ENCODE results near the gene GPR78.

Gene GPR78

DNA sequence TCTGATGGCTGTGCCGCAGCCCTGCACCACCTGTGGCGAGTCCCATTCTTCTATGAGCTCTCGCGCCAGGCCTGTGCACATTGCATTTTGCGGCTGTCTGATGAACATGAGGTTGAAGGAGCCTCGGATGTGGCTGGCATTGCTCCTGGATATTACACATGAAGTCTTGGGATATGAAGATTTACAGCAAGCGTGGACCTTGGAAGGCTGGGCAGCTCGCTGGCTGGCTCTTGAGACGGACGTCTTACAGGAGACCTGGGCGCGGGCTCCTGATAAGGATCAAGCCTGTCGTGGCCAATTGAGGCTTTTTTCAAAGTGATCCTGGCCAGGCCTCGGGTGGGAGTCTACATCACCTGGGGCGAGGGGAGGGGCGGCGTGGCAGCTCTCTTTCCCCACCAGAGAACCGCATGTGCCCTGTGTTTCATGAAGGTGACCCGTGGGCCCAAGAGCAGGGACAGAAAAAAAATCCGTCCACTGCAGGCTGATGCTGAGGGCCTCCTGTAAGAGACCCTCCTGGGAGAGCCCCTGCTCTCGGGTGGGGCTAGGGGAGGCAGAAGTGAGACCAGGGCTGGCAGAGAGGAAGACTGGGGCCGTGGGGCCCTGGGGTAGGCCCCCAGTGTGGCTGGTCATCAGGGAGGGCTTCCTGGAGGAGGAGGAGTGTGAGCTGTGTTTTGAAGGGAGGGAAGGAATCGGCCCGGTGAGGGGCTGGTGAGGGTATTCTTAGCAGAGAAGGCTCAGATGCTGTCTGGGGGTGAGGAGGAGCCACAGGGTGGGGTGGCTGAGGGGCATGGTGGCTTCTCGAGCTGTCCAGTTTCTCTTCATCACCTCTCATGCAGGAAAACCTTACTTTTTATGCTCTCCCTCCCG lies 36.0 kb downstream of the GPR78 start:
- ATAC-seq (ENCODE audit: insufficient read depth, low read depth) (no peak), DNase-seq (no peak)
- no peak overlapping the region for H3K27ac ChIP-seq (ENCODE audit: low read length)
- no peaks in the 10 kb centered on the region for H3K79me2 ChIP-seq (ENCODE audit: insufficient read depth, low read length)
- no peaks in the 10 kb centered on the region for H3K9me3 ChIP-seq (ENCODE audit: insufficient read depth, low read length, severe bottlenecking)
- no peak overlapping the region for H3K4me2 ChIP-seq (ENCODE audit: insufficient read depth, low read length)
- H4K20me1 ChIP-seq (ENCODE audit: insufficient read depth, low read length), result no peaks in the 10 kb centered on the region; the same call in none of the 2 replicates
- no peak overlapping the region for H3K9ac ChIP-seq (ENCODE audit: low read depth, low read length)
- no peak overlapping the region for H3K4me3 ChIP-seq (ENCODE audit: low read depth in 1 of 2, low read length in 2 of 2)
- no peaks in the 10 kb centered on the region for H3K36me3 ChIP-seq (ENCODE audit: insufficient read depth, low read length)
- H3K4me1 ChIP-seq (ENCODE audit: insufficient read depth, low read length), result no peaks in the 10 kb centered on the region
- TF ChIP-seq, protein P1, sequence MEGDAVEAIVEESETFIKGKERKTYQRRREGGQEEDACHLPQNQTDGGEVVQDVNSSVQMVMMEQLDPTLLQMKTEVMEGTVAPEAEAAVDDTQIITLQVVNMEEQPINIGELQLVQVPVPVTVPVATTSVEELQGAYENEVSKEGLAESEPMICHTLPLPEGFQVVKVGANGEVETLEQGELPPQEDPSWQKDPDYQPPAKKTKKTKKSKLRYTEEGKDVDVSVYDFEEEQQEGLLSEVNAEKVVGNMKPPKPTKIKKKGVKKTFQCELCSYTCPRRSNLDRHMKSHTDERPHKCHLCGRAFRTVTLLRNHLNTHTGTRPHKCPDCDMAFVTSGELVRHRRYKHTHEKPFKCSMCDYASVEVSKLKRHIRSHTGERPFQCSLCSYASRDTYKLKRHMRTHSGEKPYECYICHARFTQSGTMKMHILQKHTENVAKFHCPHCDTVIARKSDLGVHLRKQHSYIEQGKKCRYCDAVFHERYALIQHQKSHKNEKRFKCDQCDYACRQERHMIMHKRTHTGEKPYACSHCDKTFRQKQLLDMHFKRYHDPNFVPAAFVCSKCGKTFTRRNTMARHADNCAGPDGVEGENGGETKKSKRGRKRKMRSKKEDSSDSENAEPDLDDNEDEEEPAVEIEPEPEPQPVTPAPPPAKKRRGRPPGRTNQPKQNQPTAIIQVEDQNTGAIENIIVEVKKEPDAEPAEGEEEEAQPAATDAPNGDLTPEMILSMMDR (IDR thresholded peaks at IDR 0.05; ENCODE audit: borderline replicate concordance, extremely low read depth, low read length, poor library complexity, severe bottlenecking), result no peak
- no peak for TF ChIP-seq EZH2 (IDR thresholded peaks at IDR 0.05; ENCODE audit: borderline replicate concordance, low read depth, low read length, severe bottlenecking)
- H2AFZ ChIP-seq (ENCODE audit: low read depth, low read length), result no peak overlapping the region
- H3K27me3 ChIP-seq (ENCODE audit: insufficient read depth, low read length, poor library complexity), result no peaks in the 10 kb centered on the region

GRCh38 chr4:8616831-8617230 lies 36.6 kb downstream of the GPR78 start:
- TF ChIP-seq, protein P1 (IDR thresholded peaks at IDR 0.05; ENCODE audit: borderline replicate concordance, extremely low read depth, low read length, poor library complexity, severe bottlenecking), result no peak
- no peak for TF ChIP-seq EZH2 (IDR thresholded peaks at IDR 0.05; ENCODE audit: borderline replicate concordance, low read depth, low read length, severe bottlenecking)
- Histone ChIP-seq H3K4me2 (ENCODE audit: insufficient read depth, low read length) (no peak overlapping the region), H3K9ac (ENCODE audit: low read depth, low read length) (no peak overlapping the region), H4K20me1 (ENCODE audit: insufficient read depth, low read length) (no peaks in the 10 kb centered on the region; the same call in none of the 2 replicates), H3K79me2 (ENCODE audit: insufficient read depth, low read length) (no peaks in the 10 kb centered on the region), H3K4me1 (ENCODE audit: insufficient read depth, low read length) (no peaks in the 10 kb centered on the region), H3K4me3 (ENCODE audit: low read depth in 1 of 2, low read length in 2 of 2) (no peak overlapping the region), H3K27ac (ENCODE audit: low read length) (no peak overlapping the region), H3K36me3 (ENCODE audit: insufficient read depth, low read length) (no peaks in the 10 kb centered on the region), H3K27me3 (ENCODE audit: insufficient read depth, low read length, poor library complexity) (no peaks in the 10 kb centered on the region), H2AFZ (ENCODE audit: low read depth, low read length) (no peak overlapping the region), H3K9me3 (ENCODE audit: insufficient read depth, low read length, severe bottlenecking) (no peaks in the 10 kb centered on the region)
- DNase-seq, result no peak
- ATAC-seq (ENCODE audit: insufficient read depth, low read depth), result no peak

DNA sequence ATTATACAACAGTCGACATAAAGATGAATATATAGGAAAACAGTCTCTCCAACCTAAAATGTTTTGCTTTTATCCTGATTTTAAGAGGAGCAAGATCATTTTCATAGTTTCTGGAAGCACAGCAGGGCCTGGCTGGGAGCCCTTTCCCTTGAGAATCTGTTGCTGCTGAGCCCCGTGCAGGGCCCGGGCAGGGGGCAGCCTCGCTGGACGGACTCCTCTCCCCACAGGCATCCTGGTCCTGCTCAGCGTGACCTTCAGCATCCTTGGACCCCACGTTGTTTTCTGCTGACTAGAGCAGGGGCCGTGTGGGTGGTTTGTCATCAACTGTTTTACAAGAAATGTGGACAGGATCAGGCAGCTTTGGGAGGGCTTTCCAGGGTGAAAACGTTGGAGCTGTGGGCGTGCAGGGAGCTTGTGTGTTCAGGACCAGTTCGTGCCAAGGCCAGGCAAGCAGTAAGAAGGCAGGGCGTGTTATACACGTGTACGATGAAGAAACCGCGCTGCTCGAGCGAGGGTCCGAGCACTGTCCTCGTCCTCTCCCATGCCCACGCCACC lies 37.4 kb downstream of the GPR78 start:
- ATAC-seq (ENCODE audit: insufficient read depth, low read depth) (no peak), DNase-seq (no peak)
- Histone ChIP-seq H2AFZ (ENCODE audit: low read depth, low read length) (no peak overlapping the region), H3K4me3 (ENCODE audit: low read depth in 1 of 2, low read length in 2 of 2) (no peak overlapping the region), H3K4me1 (ENCODE audit: insufficient read depth, low read length) (no peaks in the 10 kb centered on the region), H3K27me3 (ENCODE audit: insufficient read depth, low read length, poor library complexity) (no peaks in the 10 kb centered on the region), H3K27ac (ENCODE audit: low read length) (no peak overlapping the region), H3K9ac (ENCODE audit: low read depth, low read length) (no peak overlapping the region), H3K9me3 (ENCODE audit: insufficient read depth, low read length, severe bottlenecking) (no peaks in the 10 kb centered on the region), H3K4me2 (ENCODE audit: insufficient read depth, low read length) (no peak overlapping the region), H4K20me1 (ENCODE audit: insufficient read depth, low read length) (no peaks in the 10 kb centered on the region; the same call in none of the 2 replicates), H3K36me3 (ENCODE audit: insufficient read depth, low read length) (no peaks in the 10 kb centered on the region), H3K79me2 (ENCODE audit: insufficient read depth, low read length) (no peaks in the 10 kb centered on the region)
- TF ChIP-seq, protein P1 (IDR thresholded peaks at IDR 0.05; ENCODE audit: borderline replicate concordance, extremely low read depth, low read length, poor library complexity, severe bottlenecking), result no peak
- TF ChIP-seq EZH2 (IDR thresholded peaks at IDR 0.05; ENCODE audit: borderline replicate concordance, low read depth, low read length, severe bottlenecking), result no peak

All from DND-41 (cell line).